ENCODE data around the gene TLX3.
"Not testable (repeated sequence)": the region's sequence is repeated elsewhere in the genome, so short reads cannot be mapped to it uniquely, and the experiment has no call there.

The TLX3 gene

GRCh38 chr5:171351536-171352073 is 42.6 kb downstream of the TLX3 start:
- in situ Hi-C loops (cut with HindIII; ENCODE audit: low sequenced_read_pairs) = no loop called here
- TF ChIP-seq, protein P1, sequence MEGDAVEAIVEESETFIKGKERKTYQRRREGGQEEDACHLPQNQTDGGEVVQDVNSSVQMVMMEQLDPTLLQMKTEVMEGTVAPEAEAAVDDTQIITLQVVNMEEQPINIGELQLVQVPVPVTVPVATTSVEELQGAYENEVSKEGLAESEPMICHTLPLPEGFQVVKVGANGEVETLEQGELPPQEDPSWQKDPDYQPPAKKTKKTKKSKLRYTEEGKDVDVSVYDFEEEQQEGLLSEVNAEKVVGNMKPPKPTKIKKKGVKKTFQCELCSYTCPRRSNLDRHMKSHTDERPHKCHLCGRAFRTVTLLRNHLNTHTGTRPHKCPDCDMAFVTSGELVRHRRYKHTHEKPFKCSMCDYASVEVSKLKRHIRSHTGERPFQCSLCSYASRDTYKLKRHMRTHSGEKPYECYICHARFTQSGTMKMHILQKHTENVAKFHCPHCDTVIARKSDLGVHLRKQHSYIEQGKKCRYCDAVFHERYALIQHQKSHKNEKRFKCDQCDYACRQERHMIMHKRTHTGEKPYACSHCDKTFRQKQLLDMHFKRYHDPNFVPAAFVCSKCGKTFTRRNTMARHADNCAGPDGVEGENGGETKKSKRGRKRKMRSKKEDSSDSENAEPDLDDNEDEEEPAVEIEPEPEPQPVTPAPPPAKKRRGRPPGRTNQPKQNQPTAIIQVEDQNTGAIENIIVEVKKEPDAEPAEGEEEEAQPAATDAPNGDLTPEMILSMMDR (IDR thresholded peaks at IDR 0.05; ENCODE audit: low read depth, low read length) = no peak
- H3K4me3 ChIP-seq (ENCODE audit: low read depth, low read length) = no peak overlapping the region
- DNase-seq (ENCODE audit: low read depth, low spot score) = no peak

DNA sequence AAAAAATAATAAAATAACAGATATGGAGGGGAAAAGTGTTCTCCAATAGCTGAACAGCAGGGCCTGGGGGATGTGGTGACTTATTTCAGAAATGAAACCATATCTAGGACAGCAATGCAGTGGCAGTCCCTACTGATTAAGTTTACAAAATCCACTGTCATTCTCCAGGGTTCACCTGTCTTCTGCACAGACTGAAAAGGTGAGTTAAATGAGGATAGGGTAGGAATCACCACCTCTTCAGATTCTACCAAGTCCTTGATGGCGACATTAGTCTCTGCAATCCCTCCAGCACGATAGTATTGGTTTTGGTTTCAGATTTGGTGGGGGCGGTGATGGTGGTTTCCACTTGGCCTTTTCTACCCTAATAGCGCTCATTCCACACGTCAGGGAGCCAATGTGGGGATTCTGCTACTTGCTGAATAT is 46.3 kb downstream of the TLX3 start:
- DNase-seq (ENCODE audit: low read depth, low spot score) = no peak
- H3K4me3 ChIP-seq (ENCODE audit: low read depth, low read length) = no peak overlapping the region
- TF ChIP-seq, protein P1 (IDR thresholded peaks at IDR 0.05; ENCODE audit: low read depth, low read length) = no peak
- in situ Hi-C loops (cut with HindIII; ENCODE audit: low sequenced_read_pairs) = no loop called here

DNA sequence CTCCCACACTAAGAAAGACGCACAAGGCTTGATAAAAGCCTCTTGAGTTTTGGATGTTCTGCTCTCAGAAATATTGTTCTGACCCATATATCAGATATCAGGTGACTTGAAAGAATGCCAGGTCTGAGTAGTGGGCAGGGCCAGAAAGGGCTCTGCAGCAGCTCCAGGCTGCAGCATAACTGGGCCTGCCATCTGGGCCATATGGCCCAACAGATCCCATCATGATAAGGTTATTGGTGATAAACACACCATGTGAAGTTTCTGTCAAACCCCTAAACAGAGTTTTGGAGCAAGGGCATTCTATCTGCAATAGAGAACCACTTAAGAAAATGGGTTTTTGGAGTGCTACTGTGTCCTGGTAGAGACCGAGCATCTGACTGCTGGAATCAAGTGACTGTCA is 48.8 kb downstream of the TLX3 start:
- DNase-seq (ENCODE audit: low read depth, low spot score) = no peak
- in situ Hi-C loops (cut with HindIII; ENCODE audit: low sequenced_read_pairs) = no loop called here
- TF ChIP-seq, protein P1 (IDR thresholded peaks at IDR 0.05; ENCODE audit: low read depth, low read length) = no peak
- H3K4me3 ChIP-seq (ENCODE audit: low read depth, low read length) = no peak overlapping the region

DNA sequence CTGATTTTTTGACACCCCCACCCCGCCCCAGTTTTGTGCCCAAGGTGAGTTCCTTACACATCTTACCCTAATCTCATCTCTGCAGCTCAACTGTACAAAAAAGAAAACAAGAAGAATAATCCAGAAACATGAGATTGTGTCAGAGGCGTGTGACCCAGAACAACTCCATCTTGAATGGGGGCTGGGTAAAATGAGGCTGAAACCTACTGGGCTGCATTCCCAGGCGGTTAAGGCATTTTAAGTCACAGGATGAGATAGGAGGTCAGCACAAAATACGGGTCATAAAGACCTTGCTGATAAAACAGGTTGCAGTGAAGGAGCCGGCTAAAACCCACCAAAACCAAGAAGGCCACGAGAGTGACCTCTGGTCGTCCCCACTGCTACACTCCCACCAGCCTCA is 52.1 kb downstream of the TLX3 start:
- H3K4me3 ChIP-seq (ENCODE audit: low read depth, low read length); DNase-seq (ENCODE audit: low read depth, low spot score); in situ Hi-C loops (cut with HindIII; ENCODE audit: low sequenced_read_pairs): not testable (repeated sequence)
